Activated T-helper 2 cell treated with anti-CD3 and anti-CD28 coated beads, Interferon-gamma antibody, Interleukin-2, Interleukin-4, amounts not matched to agents 10 μg/mL and 5 μg/mL and 100 μg/mL, durations not matched to agents 14 hours and 24 hours and 36 hours (primary cell): Measurements from ENCODE around the gene CLIC6. TPM values are rescaled to one million over a fixed set of nuclear protein-coding genes. Genes with fewer than 3 reads are reported as not detected.

ENCODE experiments used
- DNase-seq: peaks from one replicate; pipeline ENCODE4 v3.0.0; 2021; ENCODE audit warnings: low spot score
- H3K27ac Mint-ChIP-seq: one replicate; pipeline ENCODE4 v1.8.0; 2021; ENCODE audit warnings: mixed read lengths
- H3K27me3 Mint-ChIP-seq: one replicate; pipeline ENCODE4 v1.8.0; 2021; ENCODE audit warnings: low read depth, mixed read lengths
- H3K36me3 Mint-ChIP-seq: one replicate; pipeline ENCODE4 v1.8.0; 2021; ENCODE audit warnings: low read depth, mixed read lengths
- H3K4me1 Mint-ChIP-seq: one replicate; pipeline ENCODE4 v1.8.0; 2021; ENCODE audit warnings: low read depth, mixed read lengths
- H3K4me3 Mint-ChIP-seq: one replicate; pipeline ENCODE4 v1.8.0; 2021; ENCODE audit warnings: low read depth, mild to moderate bottlenecking, moderate library complexity, mixed read lengths
- H3K9me3 Mint-ChIP-seq: one replicate; pipeline ENCODE4 v1.8.0; 2021; ENCODE audit warnings: mixed read lengths
- intact Hi-C: fragments of 100-400 bp; cut with micrococcal nuclease; formaldehyde crosslinking; loops from one replicate; pipeline ENCODE4 v1.15.1; 2023
- total RNA-seq: library from RNA; stranded (reverse); gene quantifications from 2 replicates; pipeline ENCODE4 v1.2.3, GENCODE V29; 2022

Gene CLIC6
- total RNA-seq, 1 donor from 2014 or later = 1.0 TPM

- intact Hi-C loops = loop anchor here (10.0 kb wide), 1 partner anchor 102 kb away; no protein-coding TSS in a partner anchor
- Mint-ChIP-seq H3K9me3 (no peaks in the 10 kb centered on the region), H3K27me3 (peaks cover 24% of the 10 kb centered on the region), H3K27ac (no peak overlapping the region), H3K4me3 (no peak overlapping the region), H3K4me1 (peaks cover 8% of the 10 kb centered on the region), H3K36me3 (no peaks in the 10 kb centered on the region)
- no peak for DNase-seq
Observed at GRCh38 chr21:34743285-34743684, 74.5 kb downstream of the CLIC6 start.

DNA sequence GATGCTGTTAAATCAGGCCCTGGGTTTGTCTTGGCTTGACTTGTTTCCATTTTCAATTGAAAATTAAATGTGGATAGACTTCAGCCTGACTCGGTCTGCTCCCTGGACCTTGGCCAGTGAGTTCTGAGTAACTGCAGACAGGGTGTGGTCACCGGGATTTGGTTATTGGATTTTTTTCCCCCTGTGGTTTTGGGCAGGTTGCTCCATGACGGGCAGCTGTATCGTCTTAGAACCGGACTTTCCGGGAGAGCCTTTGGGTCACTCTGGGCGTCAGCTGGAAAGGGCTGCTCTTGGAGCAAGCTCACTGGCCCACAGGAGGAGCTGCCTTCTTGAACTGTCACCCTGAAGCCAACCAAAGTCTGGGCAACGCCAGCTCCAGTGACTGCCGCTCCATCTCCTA is 75.0 kb downstream of the CLIC6 start:
- peaks cover 8% of the 10 kb centered on the region for H3K4me1 Mint-ChIP-seq
- no peaks in the 10 kb centered on the region for H3K9me3 Mint-ChIP-seq
- peaks cover 20% of the 10 kb centered on the region for H3K27me3 Mint-ChIP-seq
- H3K36me3 Mint-ChIP-seq = no peaks in the 10 kb centered on the region
- DNase-seq = no peak
- intact Hi-C loops = loop anchor here (2.0 to 10.0 kb wide), 2 partner anchors 101 to 873 kb away; no protein-coding TSS in a partner anchor
- H3K27ac Mint-ChIP-seq = no peak overlapping the region
- no peak overlapping the region for H3K4me3 Mint-ChIP-seq

DNA sequence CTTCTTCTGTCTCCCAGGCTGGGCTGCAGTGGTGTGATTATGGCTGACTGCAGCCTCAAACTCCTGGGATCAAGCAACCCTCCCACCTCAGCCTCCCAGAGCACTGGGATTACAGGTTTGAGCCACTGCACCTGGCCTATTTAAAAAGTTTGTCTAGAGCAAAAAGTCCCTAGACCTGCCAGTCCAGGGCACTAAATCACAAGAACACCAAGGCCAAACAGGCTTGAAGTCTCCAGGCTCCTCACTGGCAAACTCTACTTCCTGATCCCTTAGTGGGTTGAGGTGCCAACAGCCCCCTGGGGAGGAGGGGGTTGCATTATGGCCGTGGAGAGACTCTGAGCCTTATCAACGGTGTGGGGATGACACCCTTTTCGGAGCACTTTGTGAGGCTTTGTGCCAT is 76.0 kb downstream of the CLIC6 start:
- intact Hi-C loops = loop anchor here (1.0 to 10.0 kb wide), 6 partner anchors 100 to 1096 kb away; no protein-coding TSS in a partner anchor
- Mint-ChIP-seq H3K27ac (no peak overlapping the region), H3K9me3 (no peaks in the 10 kb centered on the region), H3K4me3 (no peak overlapping the region), H3K36me3 (no peaks in the 10 kb centered on the region), H3K4me1 (peaks cover 8% of the 10 kb centered on the region), H3K27me3 (peaks cover 21% of the 10 kb centered on the region)
- no peak for DNase-seq

- intact Hi-C loops = loop anchor here (1.0 to 10.0 kb wide), 6 partner anchors 99 to 1095 kb away; no protein-coding TSS in a partner anchor
- no peak overlapping the region for H3K27ac Mint-ChIP-seq
- H3K27me3 Mint-ChIP-seq = peaks cover 23% of the 10 kb centered on the region
- H3K4me1 Mint-ChIP-seq = peaks cover 8% of the 10 kb centered on the region
- DNase-seq = peak; percentile 46
- no peaks in the 10 kb centered on the region for H3K36me3 Mint-ChIP-seq
- no peaks in the 10 kb centered on the region for H3K9me3 Mint-ChIP-seq
- H3K4me3 Mint-ChIP-seq = peak overlapping the region; percentile 45
Observed at GRCh38 chr21:34745557-34746255, 76.9 kb downstream of the CLIC6 start.

DNA sequence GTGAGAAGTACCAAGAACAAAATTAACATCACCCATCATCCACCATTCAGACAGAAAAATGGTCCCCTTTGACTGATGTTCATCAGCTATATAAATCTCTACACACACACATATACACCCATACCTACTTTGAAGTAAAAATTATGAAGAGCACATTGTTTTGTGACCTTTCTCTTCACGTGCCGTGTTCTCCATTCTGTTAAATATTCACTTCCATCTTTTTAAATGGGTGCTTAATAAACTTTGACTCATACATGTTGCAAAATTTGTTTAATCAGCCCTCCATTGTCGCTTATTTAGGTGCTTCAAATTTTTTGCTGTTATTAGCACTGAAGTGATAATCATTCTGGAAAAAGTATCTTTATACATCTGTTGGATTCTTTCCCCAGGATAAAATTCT is 80.1 kb downstream of the CLIC6 start:
- intact Hi-C loops = loop anchor here (5.0 to 10.0 kb wide), 3 partner anchors 96 to 303 kb away; no protein-coding TSS in a partner anchor
- Mint-ChIP-seq H3K9me3 (no peaks in the 10 kb centered on the region), H3K4me1 (peaks cover 8% of the 10 kb centered on the region), H3K27me3 (peaks cover 29% of the 10 kb centered on the region), H3K36me3 (no peaks in the 10 kb centered on the region), H3K27ac (no peak overlapping the region), H3K4me3 (no peak overlapping the region)
- no peak for DNase-seq

DNA sequence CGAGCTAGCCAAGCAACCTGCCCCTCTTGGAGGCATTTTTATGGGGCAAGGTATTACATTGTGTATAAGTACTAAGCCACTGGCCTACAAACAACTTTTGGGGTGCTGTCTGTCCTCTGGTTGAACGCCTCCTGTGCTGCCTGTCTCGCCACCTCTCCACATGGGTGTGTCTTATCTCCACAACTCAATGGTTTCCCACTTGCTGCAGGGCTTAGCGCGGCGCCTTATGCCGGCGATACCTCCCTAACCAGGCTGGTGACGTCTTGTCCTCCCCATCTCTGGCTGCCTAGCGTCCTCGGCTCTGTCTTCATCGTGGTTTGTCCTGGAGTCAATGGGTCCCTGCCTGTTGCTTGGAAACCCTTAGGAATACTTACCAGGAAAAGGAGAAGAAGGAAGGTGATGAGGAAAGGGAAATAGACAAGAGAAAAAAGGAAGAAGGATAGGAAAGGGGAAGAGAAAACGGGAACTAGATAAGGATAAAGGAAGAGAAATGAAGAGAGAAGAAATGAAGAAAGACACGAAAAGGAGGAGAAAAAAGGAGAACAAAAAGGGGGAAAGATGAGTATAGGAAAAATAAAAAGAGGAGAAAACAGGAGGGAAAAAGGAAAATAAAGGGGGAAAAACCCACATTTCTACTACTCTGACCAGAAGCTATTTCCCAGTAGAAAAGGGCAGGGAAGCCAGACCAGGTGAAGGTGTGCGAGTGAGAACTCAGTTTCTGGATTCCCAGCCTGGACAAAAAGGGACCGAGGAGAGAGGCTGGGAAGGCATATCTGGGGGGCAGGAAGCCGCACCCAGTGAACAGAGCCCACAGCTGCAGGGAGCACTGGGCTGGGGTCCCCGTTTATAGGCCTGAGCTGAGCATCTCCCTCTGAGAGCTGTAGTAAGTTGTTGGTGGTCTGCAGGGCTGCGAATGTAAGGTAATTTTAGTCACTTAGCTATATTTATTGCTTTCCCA is 86.2 kb downstream of the CLIC6 start:
- Mint-ChIP-seq H3K27me3 (peaks cover 41% of the 10 kb centered on the region), H3K4me1 (no peaks in the 10 kb centered on the region), H3K27ac (no peak overlapping the region), H3K9me3 (no peaks in the 10 kb centered on the region), H3K4me3 (no peak overlapping the region), H3K36me3 (no peaks in the 10 kb centered on the region)
- DNase-seq = no peak
- intact Hi-C loops = no loop called here

- peaks cover 4% of the 10 kb centered on the region for H3K9me3 Mint-ChIP-seq
- intact Hi-C loops = no loop called here
- DNase-seq = no peak
- no peaks in the 10 kb centered on the region for H3K36me3 Mint-ChIP-seq
- no peaks in the 10 kb centered on the region for H3K4me1 Mint-ChIP-seq
- H3K4me3 Mint-ChIP-seq = no peak overlapping the region
- no peak overlapping the region for H3K27ac Mint-ChIP-seq
- H3K27me3 Mint-ChIP-seq = peaks cover 4% of the 10 kb centered on the region
Observed at GRCh38 chr21:34761758-34762330, 93.0 kb downstream of the CLIC6 start.

GRCh38 chr21:34762786-34763185 is 94.0 kb downstream of the CLIC6 start:
- Mint-ChIP-seq H3K4me1 (no peaks in the 10 kb centered on the region), H3K36me3 (no peaks in the 10 kb centered on the region), H3K9me3 (peaks cover 4% of the 10 kb centered on the region), H3K27ac (no peak overlapping the region), H3K27me3 (peaks cover 11% of the 10 kb centered on the region), H3K4me3 (no peak overlapping the region)
- DNase-seq = no peak
- intact Hi-C loops = no loop called here

- Mint-ChIP-seq H3K36me3 (no peaks in the 10 kb centered on the region), H3K4me3 (no peak overlapping the region), H3K27ac (no peak overlapping the region), H3K27me3 (peaks cover 19% of the 10 kb centered on the region), H3K4me1 (no peaks in the 10 kb centered on the region), H3K9me3 (peaks cover 4% of the 10 kb centered on the region)
- DNase-seq = no peak
- intact Hi-C loops = no loop called here
Observed at GRCh38 chr21:34764715-34765284, 96.0 kb downstream of the CLIC6 start.

GRCh38 chr21:34765619-34766018 is 96.8 kb downstream of the CLIC6 start:
- DNase-seq = no peak
- Mint-ChIP-seq H3K9me3 (peaks cover 4% of the 10 kb centered on the region), H3K27ac (no peak overlapping the region), H3K27me3 (peaks cover 25% of the 10 kb centered on the region), H3K36me3 (no peaks in the 10 kb centered on the region), H3K4me3 (no peak overlapping the region), H3K4me1 (no peaks in the 10 kb centered on the region)
- intact Hi-C loops = no loop called here

DNA sequence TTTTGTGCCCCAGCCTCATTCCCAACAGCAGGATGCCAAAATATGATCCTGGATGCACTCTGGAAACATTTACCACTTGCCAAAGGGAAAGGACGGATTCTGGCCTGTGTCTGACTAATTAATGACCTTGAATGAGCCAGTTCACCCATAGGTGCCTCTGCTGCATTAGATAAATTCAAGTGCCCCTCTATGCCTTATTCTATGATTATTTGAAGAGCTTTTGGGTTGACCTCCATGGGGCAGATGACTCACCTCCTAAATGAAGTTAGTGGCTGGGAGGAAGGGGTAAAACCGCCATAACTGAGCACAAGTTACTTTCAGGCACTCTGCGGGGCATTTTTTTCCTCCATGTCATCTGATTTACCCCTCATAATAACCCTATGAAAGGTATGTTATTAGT is 98.1 kb downstream of the CLIC6 start:
- no peaks in the 10 kb centered on the region for H3K36me3 Mint-ChIP-seq
- no peak overlapping the region for H3K27ac Mint-ChIP-seq
- H3K4me3 Mint-ChIP-seq = no peak overlapping the region
- intact Hi-C loops = no loop called here
- no peaks in the 10 kb centered on the region for H3K4me1 Mint-ChIP-seq
- H3K9me3 Mint-ChIP-seq = peaks cover 4% of the 10 kb centered on the region
- H3K27me3 Mint-ChIP-seq = peaks cover 30% of the 10 kb centered on the region
- no peak for DNase-seq
